GM12878 (cell line): Measurements from ENCODE around the gene BRD2. TPM values are rescaled to one million over a fixed set of nuclear protein-coding genes. Genes with fewer than 3 reads are reported as not detected.

ENCODE experiments used
- ATF3 ChIP-seq: IDR thresholded peaks from 2 replicates; pipeline ENCODE4 v1.6.1; 2011; ENCODE audit warnings: low read depth, mild to moderate bottlenecking, low read length, moderate library complexity, borderline replicate concordance; ENCODE audit errors: extremely low read depth
- BCL11A ChIP-seq: IDR thresholded peaks from 2 replicates; pipeline ENCODE4 v1.6.1; 2011; ENCODE audit warnings: low read depth, low read length
- CBX3 ChIP-seq: fragments of 200-600 bp; sonication (generic); IDR thresholded peaks from 2 replicates; pipeline ENCODE4 v1.6.1; 2016; ENCODE audit warnings: low read depth, borderline replicate concordance
- CHD1 ChIP-seq: IDR thresholded peaks from 2 replicates; pipeline ENCODE4 v1.6.1; 2012; ENCODE audit warnings: low read depth, low read length, improper control_type of control experiment
- CHD4 ChIP-seq: fragments of 200-600 bp; sonication (generic); IDR thresholded peaks from 2 replicates; pipeline ENCODE4 v1.6.1; 2016; ENCODE audit warnings: mild to moderate bottlenecking
- EED ChIP-seq: sonication (generic); IDR thresholded peaks from 2 replicates; pipeline ENCODE4 v1.6.1; 2016; ENCODE audit warnings: antibody characterized with exemption, low read depth
- EGR1 ChIP-seq, 2 experiments: IDR thresholded peaks; 1 replicate in 1 of 2; 2 replicates in 1 of 2; pipeline ENCODE4 v1.6.1; 2011 to 2012; ENCODE audit warnings: low read depth in 2 of 2, low read length in 2 of 2, borderline replicate concordance in 1 of 2, mild to moderate bottlenecking in 1 of 2, moderate library complexity in 1 of 2
- HDAC2 ChIP-seq: fragments of 200-600 bp; sonication (generic); IDR thresholded peaks from 2 replicates; pipeline ENCODE4 v1.6.1; 2017
- HSF1 ChIP-seq: fragments of 150-350 bp; IDR thresholded peaks from 2 replicates; pipeline ENCODE4 v1.6.1; 2014; ENCODE audit warnings: mild to moderate bottlenecking, low read depth, low read length
- IKZF1 ChIP-seq: fragments of 450-650 bp; conservative IDR thresholded peaks from 2 replicates; pipeline ENCODE4 v1.6.1; 2017; ENCODE audit warnings: antibody characterized with exemption, mild to moderate bottlenecking
- LARP7 ChIP-seq: fragments of 450-650 bp; IDR thresholded peaks from 2 replicates; pipeline ENCODE4 v1.6.1; 2017; ENCODE audit warnings: mild to moderate bottlenecking
- MEF2B ChIP-seq: fragments of 450-650 bp; IDR thresholded peaks from 2 replicates; pipeline ENCODE4 v1.6.1; 2018; ENCODE audit warnings: mild to moderate bottlenecking, moderate library complexity; ENCODE audit not compliant: partially characterized antibody, poor library complexity, severe bottlenecking
- NBN ChIP-seq: fragments of 450-650 bp; IDR thresholded peaks from 2 replicates; pipeline ENCODE4 v1.6.1; 2016
- NFYB ChIP-seq: IDR thresholded peaks from 2 replicates; pipeline ENCODE4 v1.6.1; 2011; ENCODE audit warnings: low read depth, mild to moderate bottlenecking, low read length, improper control_type of control experiment, moderate library complexity; ENCODE audit not compliant: insufficient read depth
- PML ChIP-seq: IDR thresholded peaks from 2 replicates; pipeline ENCODE4 v1.6.1; 2012; ENCODE audit warnings: low read length, inconsistent platforms
- RAD21 ChIP-seq: IDR thresholded peaks from 2 replicates; pipeline ENCODE4 v1.6.1; 2011; ENCODE audit warnings: mild to moderate bottlenecking, low read depth, low read length, moderate library complexity; ENCODE audit not compliant: insufficient read depth
- RB1 ChIP-seq: fragments of 450-650 bp; formaldehyde crosslinking; IDR thresholded peaks from 2 replicates; pipeline ENCODE4 v1.6.1; 2017; ENCODE audit warnings: mild to moderate bottlenecking, borderline replicate concordance
- STAT3 ChIP-seq: IDR thresholded peaks from 2 replicates; pipeline ENCODE4 v1.6.1; 2011; ENCODE audit warnings: low read depth, low read length, improper control_type of control experiment
- TAF1 ChIP-seq: IDR thresholded peaks from 2 replicates; pipeline ENCODE4 v1.6.1; 2011; ENCODE audit warnings: mild to moderate bottlenecking, low read depth, low read length, borderline replicate concordance
- WRNIP1 ChIP-seq: IDR thresholded peaks from 2 replicates; pipeline ENCODE4 v1.6.1; 2011; ENCODE audit warnings: low read depth, low read length, improper control_type of control experiment, borderline replicate concordance
- ZBTB40 ChIP-seq: fragments of 450-650 bp; IDR thresholded peaks from 2 replicates; pipeline ENCODE4 v1.6.1; 2016; ENCODE audit warnings: mild to moderate bottlenecking, moderate library complexity, borderline replicate concordance
- ZNF24 ChIP-seq: fragments of 450-650 bp; IDR thresholded peaks from 2 replicates; pipeline ENCODE4 v1.6.1; 2017; ENCODE audit warnings: antibody characterized with exemption, mild to moderate bottlenecking
- ZSCAN29 ChIP-seq: fragments of 450-650 bp; IDR thresholded peaks from 2 replicates; pipeline ENCODE4 v1.6.1; 2017; ENCODE audit warnings: mild to moderate bottlenecking, moderate library complexity
- polyA plus RNA-seq, 11 experiments: library from polyadenylated mRNA; depleted of rRNA in 4 of 11; unstranded in 6 of 11; stranded (reverse) in 5 of 11; fragments of >200 nt; fragmentation: Nextera tagmentation in 4 of 11; fragmentation: Illumina TruSeq in 1 of 11; extraction: Ambion mirVana in 4 of 11; extraction: Trizol in 1 of 11; gene quantifications; 1 replicate in 1 of 11; 2 replicates in 10 of 11; pipeline versions ENCODE4 v1.2.1 to v1.2.3, GENCODE V29; 2011 to 2016; ENCODE audit warnings: inconsistent platforms in 2 of 11, missing spikeins in 2 of 11, low read depth in 1 of 11
- total RNA-seq, 4 experiments: library from RNA; depleted of rRNA in 3 of 4; stranded (reverse); fragments of >200 nt in 3 of 4; fragmentation: Illumina TruSeq in 1 of 4; extraction: Trizol in 1 of 4; gene quantifications; 2 replicates each; pipeline versions ENCODE4 v1.2.1 to v1.2.3, GENCODE V29; 2013 to 2021
- TF ChIP-seq, protein P1 (sequence below): IDR thresholded peaks from 2 replicates; pipeline ENCODE4 v1.6.1; 2011; ENCODE audit warnings: borderline replicate concordance, low read depth, mild to moderate bottlenecking, moderate library complexity, low read length; ENCODE audit not compliant: insufficient read depth, poor library complexity, severe bottlenecking

Gene BRD2
- total and polyA plus RNA-seq, 10 of the 15 experiments (the other 5 are each of a cell fraction or from before 2014, with no cell fraction given) = 32.2 to 239 (median 139) TPM

GRCh38 chr6:33029328-33030184 lies 61.2 kb downstream of the BRD2 start (continued):
- TF ChIP-seq NFYB (peak; percentile 92), RB1 (no peak), HSF1 (no peak), HDAC2 (no peak), ZBTB40 (no peak), CBX3 (no peak), CHD4 (no peak), EED (peak; percentile 90), CHD1 (no peak), ZSCAN29 (no peak), MEF2B (no peak), NBN (peak; percentile 77), IKZF1 (peak; percentile 96), ATF3 (no peak), RAD21 (peak; percentile 31; the same call in 1 of the 2 replicates), TAF1 (peak; percentile 88; the same call in 1 of the 2 replicates), BCL11A (peak; percentile 66; the same call in 1 of the 2 replicates), EGR1 (IDR thresholded peaks at IDR 0.05; ENCODE audit: borderline replicate concordance in 1 of 2, low read depth in 2 of 2, low read length in 2 of 2) (no peak; a peak in 1 of 3 replicates), WRNIP1 (no peak), LARP7 (no peak), PML (peak; percentile 72), STAT3 (no peak), ZNF24 (no peak)
- TF ChIP-seq, protein P1, sequence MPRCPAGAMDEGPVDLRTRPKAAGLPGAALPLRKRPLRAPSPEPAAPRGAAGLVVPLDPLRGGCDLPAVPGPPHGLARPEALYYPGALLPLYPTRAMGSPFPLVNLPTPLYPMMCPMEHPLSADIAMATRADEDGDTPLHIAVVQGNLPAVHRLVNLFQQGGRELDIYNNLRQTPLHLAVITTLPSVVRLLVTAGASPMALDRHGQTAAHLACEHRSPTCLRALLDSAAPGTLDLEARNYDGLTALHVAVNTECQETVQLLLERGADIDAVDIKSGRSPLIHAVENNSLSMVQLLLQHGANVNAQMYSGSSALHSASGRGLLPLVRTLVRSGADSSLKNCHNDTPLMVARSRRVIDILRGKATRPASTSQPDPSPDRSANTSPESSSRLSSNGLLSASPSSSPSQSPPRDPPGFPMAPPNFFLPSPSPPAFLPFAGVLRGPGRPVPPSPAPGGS = peak; percentile 69
